HG03196 (cell line): ENCODE data around the gene RNF217.
A peak's percentile ranks its signal among the peaks of the same experiment; 100 is the strongest.
"Not testable (repeated sequence)": the region's sequence is repeated elsewhere in the genome, so short reads cannot be mapped to it uniquely, and the experiment has no call there.

Experiments
- ATAC-seq: cut with Tn5 transposase; IDR thresholded peaks from one replicate; pipeline ENCODE4 v1.9.1; 2021; ENCODE audit not compliant: unreplicated experiment

The RNF217 gene

GRCh38 chr6:124962639-124963415 lies 590 bp downstream of the RNF217 start:
- ATAC-seq: no peak

DNA sequence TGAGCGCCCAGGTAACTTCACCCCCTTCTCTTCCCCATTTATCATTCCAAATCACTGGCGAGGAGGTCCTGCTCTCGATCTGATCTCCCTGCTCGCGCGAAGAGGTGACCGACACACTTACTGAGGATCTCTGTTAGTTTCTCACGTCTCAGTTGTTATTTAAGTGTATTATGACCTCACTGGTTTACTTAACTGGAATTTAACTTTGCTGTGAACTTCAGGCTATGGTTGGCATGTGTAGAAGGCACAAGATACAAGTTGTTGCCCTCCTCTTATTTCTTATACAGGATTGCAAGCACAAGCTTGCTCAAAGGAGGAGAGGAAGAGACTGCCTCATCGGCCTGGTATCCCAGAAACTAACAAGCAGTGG lies 1.2 kb downstream of the RNF217 start:
- no peak for ATAC-seq

GRCh38 chr6:124963831-124964763 lies 1.9 kb downstream of the RNF217 start:
- ATAC-seq: no peak

DNA sequence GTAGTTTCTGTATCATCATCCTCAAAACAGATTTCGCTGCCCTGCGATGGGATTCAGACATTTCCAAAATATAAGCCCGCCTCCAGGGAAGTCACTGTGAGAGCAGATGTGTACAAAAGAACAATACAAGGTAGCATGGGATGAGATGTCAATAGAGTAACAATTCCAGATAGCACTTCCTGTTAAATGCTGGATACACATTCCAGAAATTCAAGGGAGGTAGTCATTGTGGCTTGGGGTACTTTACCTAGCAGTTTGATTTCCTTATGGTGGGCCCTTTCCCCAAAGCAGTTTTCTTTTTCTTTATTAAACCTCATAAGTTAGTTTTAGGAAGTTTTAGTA lies 2.5 kb downstream of the RNF217 start:
- no peak for ATAC-seq

- ATAC-seq: not testable (repeated sequence)
These were observed 3.2 kb downstream of the RNF217 start for GRCh38 chr6:124965424-124965850.

DNA sequence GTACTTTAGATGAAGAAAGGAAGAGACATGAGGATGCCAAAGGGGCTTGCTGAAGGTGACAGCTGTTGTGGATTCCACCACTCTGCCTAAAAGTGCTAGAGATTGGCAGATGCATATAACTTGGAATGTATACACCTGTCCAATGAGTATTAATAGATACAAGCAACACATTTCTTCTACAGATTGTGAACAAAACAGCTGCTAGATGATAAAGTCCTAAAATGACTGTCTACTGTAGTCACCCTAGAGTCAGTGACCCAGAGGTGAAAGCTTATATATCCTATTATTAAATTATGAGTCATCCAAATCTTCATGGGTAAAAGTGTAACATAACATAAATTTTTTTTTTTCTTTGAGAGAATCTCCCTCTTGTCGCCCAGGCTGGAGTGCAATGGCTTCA lies 5.2 kb downstream of the RNF217 start:
- ATAC-seq: no peak

- ATAC-seq: no peak
These were observed 6.2 kb downstream of the RNF217 start for GRCh38 chr6:124968401-124968800.

DNA sequence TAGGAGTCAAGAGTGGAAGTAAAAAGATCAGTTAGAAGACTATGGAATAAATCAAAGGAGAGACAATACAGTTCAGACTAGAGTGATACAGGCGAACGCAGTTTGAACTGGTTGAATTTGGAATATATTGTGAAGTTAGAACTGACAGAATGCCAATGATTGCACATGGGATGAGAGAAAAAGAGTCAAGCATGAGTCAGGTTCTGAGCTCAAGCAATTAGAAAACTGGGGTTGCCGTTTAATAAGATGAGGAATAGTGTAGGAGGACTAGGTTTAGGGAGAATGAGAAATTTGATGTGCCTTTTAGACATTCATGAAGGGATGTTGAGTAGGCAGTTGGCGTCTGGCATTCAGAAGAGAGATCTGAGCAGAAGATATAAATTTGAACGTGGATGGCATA lies 8.0 kb downstream of the RNF217 start:
- ATAC-seq: no peak

DNA sequence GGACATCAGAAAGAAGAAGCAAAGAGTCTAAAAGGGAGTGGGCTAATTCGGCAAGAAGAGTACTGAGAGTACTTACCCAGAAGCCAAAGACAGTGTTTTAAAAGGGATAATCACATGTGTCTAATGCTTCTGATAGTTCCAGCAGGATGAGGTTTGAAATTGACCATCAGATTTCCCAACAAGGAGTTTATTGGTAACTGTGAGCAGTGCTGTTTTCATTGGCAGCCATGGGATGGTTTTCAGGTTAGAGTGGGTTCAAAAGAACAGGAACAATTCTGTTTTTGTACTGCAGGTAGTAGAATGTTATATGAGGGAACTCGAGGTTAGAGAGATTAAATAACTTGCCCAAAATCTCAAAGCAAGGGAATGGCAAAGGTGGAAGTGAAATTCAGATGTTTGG lies 8.5 kb downstream of the RNF217 start:
- no peak for ATAC-seq

DNA sequence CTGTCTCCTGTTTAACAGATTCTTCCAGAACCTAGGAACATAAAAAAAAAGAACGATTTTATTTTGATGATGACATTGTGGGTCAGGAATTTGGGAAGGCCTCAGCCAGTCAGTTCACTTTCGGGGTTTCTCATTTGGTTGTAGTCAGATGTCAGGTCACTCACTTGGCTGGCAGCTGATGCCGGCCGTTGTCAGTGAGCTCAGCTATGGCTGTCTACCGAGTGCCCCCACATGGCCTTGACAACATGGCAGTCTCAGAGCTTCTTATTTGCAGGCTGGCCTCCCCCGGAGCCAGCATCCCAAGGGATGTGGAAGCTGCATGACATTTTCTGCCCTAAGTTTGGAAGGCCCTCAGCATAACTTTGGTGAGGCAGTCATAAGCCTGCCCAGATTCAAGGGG lies 11.5 kb downstream of the RNF217 start:
- no peak for ATAC-seq

DNA sequence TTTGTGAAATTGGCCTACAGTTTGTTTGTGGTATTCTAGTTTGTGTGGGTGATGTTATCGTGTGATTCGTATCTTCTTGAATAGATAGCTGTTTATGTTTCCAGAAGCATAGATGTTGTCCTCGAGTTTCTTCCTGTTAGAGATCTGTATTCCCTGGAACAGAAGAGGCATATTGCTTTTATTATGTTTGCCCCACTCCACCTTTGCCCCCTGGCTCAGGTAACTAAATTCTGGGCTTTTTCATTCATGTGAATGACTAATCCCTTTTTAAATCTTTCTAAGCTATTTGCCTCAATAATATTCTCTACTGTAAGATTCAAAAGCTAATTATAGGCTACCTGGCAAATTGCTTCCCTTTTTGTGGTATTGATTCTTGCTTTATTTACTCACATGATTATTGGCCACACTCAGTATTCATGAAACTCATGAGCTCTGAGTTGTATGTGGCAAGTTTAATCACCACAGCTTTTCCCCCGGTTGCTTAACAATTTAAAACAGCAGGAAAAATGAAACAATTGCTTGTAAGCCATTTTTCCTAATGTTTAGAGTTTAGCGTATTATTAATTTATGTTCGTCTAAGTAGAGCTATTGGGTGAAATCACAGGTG lies 12.6 kb downstream of the RNF217 start:
- no peak for ATAC-seq

DNA sequence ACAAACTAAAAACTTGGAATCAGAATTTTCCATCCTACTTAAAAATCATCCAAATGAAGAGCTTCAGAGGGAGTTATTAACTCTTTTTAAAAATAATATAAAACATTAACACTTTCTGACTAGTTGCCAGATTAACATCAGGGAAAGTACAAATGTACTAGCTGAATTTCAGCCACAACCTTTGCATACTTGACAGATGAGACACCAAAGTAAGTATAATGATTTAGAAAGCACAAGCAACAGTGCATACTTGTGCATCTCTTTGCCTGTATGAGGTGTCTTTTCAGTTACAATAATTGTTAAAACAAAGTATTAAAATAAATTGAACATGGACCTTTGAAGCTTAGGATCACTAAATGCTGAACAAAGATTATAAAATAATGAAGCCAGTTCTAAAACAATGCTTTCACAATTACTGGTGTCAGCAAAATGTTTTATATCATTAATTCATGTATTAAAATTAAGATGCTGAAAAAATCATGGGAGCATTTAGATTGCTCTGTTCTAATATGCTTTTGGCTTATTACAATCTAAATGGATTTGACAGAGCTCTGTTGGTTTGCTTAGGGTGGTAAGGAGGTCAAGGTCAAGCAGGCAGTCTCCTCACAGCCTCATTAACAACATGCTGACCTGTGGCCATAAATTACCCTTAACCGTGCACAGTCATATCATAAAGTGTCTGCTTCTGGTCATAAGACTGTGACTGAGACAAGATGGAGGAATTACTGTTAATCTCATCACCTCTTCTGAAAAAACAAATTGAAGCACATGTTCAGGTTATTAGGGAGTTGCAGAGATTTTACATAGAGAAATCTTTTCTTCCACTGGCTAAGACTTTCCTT lies 15.1 kb downstream of the RNF217 start:
- ATAC-seq: no peak

- ATAC-seq: no peak
These were observed 16.4 kb downstream of the RNF217 start for GRCh38 chr6:124978451-124979293.

GRCh38 chr6:124979294-124979678 lies 17.0 kb downstream of the RNF217 start:
- no peak for ATAC-seq

DNA sequence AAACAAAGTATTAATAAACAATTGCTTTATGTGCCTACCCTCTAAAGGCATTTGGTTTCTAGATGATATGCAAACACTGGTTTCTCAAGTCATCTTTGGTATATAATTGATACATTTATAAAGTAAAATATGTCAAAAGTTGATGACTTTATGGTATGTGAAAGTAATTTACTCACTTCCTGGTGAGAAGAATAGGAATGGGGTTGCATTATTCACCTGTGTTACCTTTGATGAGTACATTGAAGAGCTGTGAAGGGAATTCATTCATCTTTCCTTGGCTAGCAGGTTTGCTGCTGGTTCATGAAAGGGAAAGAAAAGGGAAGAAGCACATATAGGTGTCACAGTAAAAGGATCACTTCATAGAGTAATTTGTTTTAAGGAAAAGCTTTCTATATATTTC lies 20.4 kb downstream of the RNF217 start:
- no peak for ATAC-seq

DNA sequence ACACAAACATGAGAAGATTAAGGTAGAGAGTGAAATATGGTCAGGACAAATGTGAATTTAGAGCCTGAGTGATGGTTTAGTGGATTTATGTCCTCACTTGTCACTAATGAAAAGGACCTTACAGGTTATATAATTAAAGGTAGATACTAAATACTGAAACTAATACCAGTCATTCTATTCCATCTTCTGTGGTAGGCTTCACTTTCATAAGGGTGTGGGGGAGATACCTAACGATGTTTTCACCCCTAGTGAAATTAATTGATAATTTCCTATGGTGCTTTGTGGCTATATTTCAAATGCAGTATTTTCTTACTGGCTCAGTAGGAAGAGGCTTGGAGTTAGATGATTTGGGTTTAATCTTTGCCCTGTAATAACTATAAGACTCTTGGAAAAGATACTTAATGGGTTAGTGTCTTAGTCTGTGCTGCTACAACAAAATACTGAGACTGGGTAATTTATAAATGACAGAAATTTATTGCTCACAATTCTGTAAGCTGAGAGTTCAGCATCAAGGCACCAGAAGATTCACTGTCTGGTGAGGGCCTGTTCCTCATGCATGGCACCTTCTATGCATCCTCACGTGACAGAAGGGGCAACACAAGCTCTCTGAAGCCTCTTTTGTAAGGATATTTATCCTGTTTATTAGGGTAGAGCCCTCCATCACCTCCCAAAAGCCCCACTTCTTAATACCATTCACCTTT lies 21.3 kb downstream of the RNF217 start:
- ATAC-seq: peak; percentile 65

GRCh38 chr6:124984668-124985338 lies 22.6 kb downstream of the RNF217 start:
- no peak for ATAC-seq

DNA sequence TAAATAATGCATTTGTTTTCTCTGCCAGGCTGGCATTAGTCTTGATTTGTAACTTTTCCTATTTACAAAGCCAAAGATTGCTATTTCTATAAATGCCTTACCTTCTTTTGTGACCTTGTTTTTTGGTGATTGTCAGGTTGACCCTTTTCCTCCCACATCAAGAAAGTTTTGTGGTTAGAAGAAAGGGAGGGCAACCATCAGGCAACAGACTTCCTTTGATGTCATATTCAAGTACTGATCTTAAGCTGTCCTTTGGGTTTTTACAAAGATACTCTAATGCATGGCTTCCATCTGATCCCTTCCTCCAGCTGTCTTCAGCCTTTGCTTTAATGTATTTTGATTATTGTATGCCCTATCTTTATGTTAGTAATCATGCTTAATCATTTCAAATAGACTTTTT lies 23.9 kb downstream of the RNF217 start:
- ATAC-seq: no peak

DNA sequence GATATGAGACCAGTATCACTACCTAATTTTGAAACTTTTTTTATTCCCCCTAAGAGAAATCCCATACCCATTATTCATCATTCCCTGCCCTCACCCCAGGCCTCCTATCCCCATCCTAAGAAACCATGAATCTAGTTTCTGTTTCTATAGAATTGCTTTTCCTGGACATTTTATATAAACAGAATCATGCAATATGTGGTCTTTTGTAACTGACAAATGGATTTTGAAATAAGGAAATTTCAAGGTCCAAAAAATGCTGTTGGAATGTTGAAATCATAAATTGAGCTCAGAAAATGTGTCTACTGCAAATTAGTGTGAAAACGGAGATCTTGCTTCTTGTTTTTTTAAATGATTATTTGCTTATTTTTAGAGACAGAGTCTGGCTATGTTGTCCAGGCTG lies 25.1 kb downstream of the RNF217 start:
- no peak for ATAC-seq
